Neutrophil (primary cell): ENCODE results near the gene HNF4A.

Experiments
- H3K27ac ChIP-seq: fragments of 200-600 bp; sonication (generic); 2 replicates; pipeline ENCODE4 v1.5.1; 2016; ENCODE audit warnings: mild to moderate bottlenecking, moderate library complexity
- H3K27me3 ChIP-seq: fragments of 200-600 bp; sonication (generic); 2 replicates; pipeline ENCODE4 v1.6.0; 2016; ENCODE audit warnings: mild to moderate bottlenecking
- H3K36me3 ChIP-seq: fragments of 200-600 bp; sonication (generic); 2 replicates; pipeline ENCODE4 v1.5.1; 2017
- H3K4me1 ChIP-seq, 2 experiments: fragments of 200-600 bp in 1 of 2; sonication (generic) in 1 of 2; 1 replicate in 1 of 2; 2 replicates in 1 of 2; pipeline versions ENCODE4 v1.5.1 to v1.6.1; 2013 to 2016; ENCODE audit warnings: low read depth in 1 of 2, low read length in 1 of 2, mild to moderate bottlenecking in 1 of 2, moderate library complexity in 1 of 2; ENCODE audit not compliant: control insufficient read depth in 1 of 2, insufficient read depth in 1 of 2
- H3K4me3 ChIP-seq, 2 experiments: fragments of 200-600 bp in 1 of 2; sonication (generic) in 1 of 2; 1 replicate in 1 of 2; 2 replicates in 1 of 2; pipeline ENCODE4 v1.5.1; 2013 to 2016; ENCODE audit warnings: low read depth in 1 of 2, low read length in 1 of 2, mild to moderate bottlenecking in 1 of 2, moderate library complexity in 1 of 2
- H3K9me3 ChIP-seq: fragments of 200-600 bp; sonication (generic); 2 replicates; pipeline ENCODE4 v1.5.1; 2016
- CTCF ChIP-seq: fragments of 200-600 bp; sonication (generic); IDR thresholded peaks from 2 replicates; pipeline ENCODE4 v1.5.1; 2016; ENCODE audit warnings: antibody characterized with exemption

The HNF4A gene

GRCh38 chr20:44436393-44436792 is 80.9 kb downstream of the HNF4A start:
- Histone ChIP-seq H3K27me3 (peaks cover 17% of the 10 kb centered on the region), H3K4me3 (no peak overlapping the region), H3K36me3 (no peaks in the 10 kb centered on the region), H3K4me1 (no peaks in the 10 kb centered on the region), H3K27ac (no peak overlapping the region), H3K9me3 (no peaks in the 10 kb centered on the region)
- no peak for TF ChIP-seq CTCF

GRCh38 chr20:44437497-44437896 is 82.0 kb downstream of the HNF4A start:
- Histone ChIP-seq H3K4me3 (no peak overlapping the region), H3K27me3 (peaks cover 15% of the 10 kb centered on the region), H3K27ac (no peak overlapping the region), H3K4me1 (no peaks in the 10 kb centered on the region), H3K9me3 (no peaks in the 10 kb centered on the region), H3K36me3 (no peaks in the 10 kb centered on the region)
- TF ChIP-seq CTCF, result no peak

GRCh38 chr20:44438782-44439181 is 83.3 kb downstream of the HNF4A start:
- Histone ChIP-seq H3K4me1 (no peaks in the 10 kb centered on the region), H3K9me3 (no peaks in the 10 kb centered on the region), H3K36me3 (no peaks in the 10 kb centered on the region), H3K27me3 (peaks cover 6% of the 10 kb centered on the region), H3K4me3 (no peak overlapping the region), H3K27ac (no peak overlapping the region)
- no peak for TF ChIP-seq CTCF

- H3K9me3 ChIP-seq, result no peaks in the 10 kb centered on the region
- H3K4me3 ChIP-seq, result no peak overlapping the region
- peaks cover under 1% of the 10 kb centered on the region for H3K27me3 ChIP-seq
- H3K36me3 ChIP-seq, result no peaks in the 10 kb centered on the region
- no peak overlapping the region for H3K27ac ChIP-seq
- no peaks in the 10 kb centered on the region for H3K4me1 ChIP-seq
- TF ChIP-seq CTCF, result no peak
Measured at GRCh38 chr20:44439318-44439717, 83.8 kb downstream of the HNF4A start.

- TF ChIP-seq CTCF, result no peak
- H3K9me3 ChIP-seq, result no peaks in the 10 kb centered on the region
- H3K4me1 ChIP-seq, result no peaks in the 10 kb centered on the region
- H3K27ac ChIP-seq, result no peak overlapping the region
- no peaks in the 10 kb centered on the region for H3K27me3 ChIP-seq
- no peaks in the 10 kb centered on the region for H3K36me3 ChIP-seq
- H3K4me3 ChIP-seq, result no peak overlapping the region
Measured at GRCh38 chr20:44442298-44443070, 87.0 kb downstream of the HNF4A start.
